HCT116 (cell line): ENCODE measurements around the gene GPS1. TPM values are rescaled to one million over a fixed set of nuclear protein-coding genes. Genes with fewer than 3 reads are reported as not detected.

Source experiments
- ATAC-seq: fragments of 200-7000 bp; cut with Tn5 transposase; 2 replicates; pipeline ENCODE4 v1.9.1; 2020; ENCODE audit warnings: mild to moderate bottlenecking, moderate library complexity
- BruUV-seq: library from RNA; stranded (reverse); fragments of 400-500 nt; replicated peaks from 2 replicates; lab custom pipeline; 2021; lab: Mats Ljungman, UMichigan
- CTCF ChIA-PET: fragments of 300-600 bp; sonication (Branson Sonifier 250); formaldehyde crosslinking; loops from one replicate; lab custom pipeline; 2021; ENCODE audit warnings: antibody characterized with exemption; lab: Charles Lee
- POLR2A ChIA-PET: fragments of 300-600, 350-600 bp; sonication (Branson Sonifier 250); formaldehyde crosslinking; loops from one replicate; lab custom pipeline; 2021; ENCODE audit warnings: antibody characterized with exemption; lab: Charles Lee
- RAD21 ChIA-PET, 2 experiments: fragments of 300-600 bp; sonication (Branson Sonifier 250); formaldehyde crosslinking; loops; one replicate each; lab custom pipeline; 2023; ENCODE audit warnings: low total read pairs in 2 of 2; ENCODE audit not compliant: uncharacterized antibody in 2 of 2, unreplicated experiment in 2 of 2, low non-redundant PET in 1 of 2; lab: Charles Lee
- DNase-seq: peaks from one replicate; pipeline ENCODE4 v3.0.0-alpha.2; 2010; ENCODE audit warnings: low read depth, low spot score
- H2AFZ ChIP-seq: fragments of 200-600 bp; shearing (Covaris generic), sonication (generic); 2 replicates; pipeline ENCODE4 v1.6.1; 2017; ENCODE audit warnings: low read depth, mixed run types, mixed read lengths, antibody characterized with exemption, low read length; ENCODE audit not compliant: poor library complexity, severe bottlenecking
- H3K27ac ChIP-seq: 2 replicates; pipeline ENCODE4 v1.5.1; 2012; ENCODE audit warnings: low read depth, low read length
- H3K27me3 ChIP-seq: fragments of 200-600 bp; sonication (generic); 2 replicates; pipeline ENCODE4 v1.6.1; 2016; ENCODE audit warnings: mixed run types, low read length, mixed read lengths; ENCODE audit not compliant: insufficient read depth
- H3K36me3 ChIP-seq, 2 experiments: fragments of 200-500 bp in 1 of 2; fragments of 200-600 bp in 1 of 2; sonication (Bioruptor generic) in 1 of 2; sonication (generic) in 1 of 2; 2 replicates each; pipeline versions ENCODE4 v1.5.1 to v1.6.1; 2014 to 2016; ENCODE audit warnings: low read length in 2 of 2, inconsistent platforms in 1 of 2, mixed read lengths in 1 of 2, mixed run types in 1 of 2; ENCODE audit not compliant: insufficient read depth in 2 of 2, control insufficient read depth in 1 of 2
- H3K4me1 ChIP-seq, 2 experiments: fragments of 200-600 bp in 1 of 2; sonication (generic) in 1 of 2; 2 replicates each; pipeline versions ENCODE4 v1.5.1 to v1.6.1; 2012 to 2017; ENCODE audit warnings: low read length in 2 of 2, inconsistent platforms in 1 of 2, mild to moderate bottlenecking in 1 of 2, mixed read lengths in 1 of 2, mixed run types in 1 of 2, moderate library complexity in 1 of 2; ENCODE audit not compliant: insufficient read depth in 2 of 2, control insufficient read depth in 1 of 2
- H3K4me2 ChIP-seq: fragments of 200-600 bp; sonication (generic); 2 replicates; pipeline ENCODE4 v1.6.1; 2017; ENCODE audit warnings: mixed run types, low read length, mixed read lengths
- H3K4me3 ChIP-seq, 2 experiments: fragments of 200-600 bp in 1 of 2; sonication (generic) in 1 of 2; replicated peaks in 1 of 2; 2 replicates each; pipeline ENCODE4 v1.5.1; 2011 to 2016; ENCODE audit warnings: low read length in 2 of 2, control low read depth in 1 of 2, low read depth in 1 of 2, mild to moderate bottlenecking in 1 of 2, mixed read lengths in 1 of 2, mixed run types in 1 of 2
- H3K79me2 ChIP-seq: fragments of 200-600 bp; sonication (generic); 2 replicates; pipeline ENCODE4 v1.6.1; 2017; ENCODE audit warnings: mild to moderate bottlenecking, mixed run types, low read length, moderate library complexity, mixed read lengths; ENCODE audit not compliant: insufficient read depth
- H3K9ac ChIP-seq: fragments of 200-600 bp; sonication (generic); 2 replicates; pipeline ENCODE4 v1.6.1; 2016; ENCODE audit warnings: low read length, mixed read lengths
- H3K9me2 ChIP-seq: fragments of 200-600 bp; sonication (generic), shearing (Covaris generic); 2 replicates; pipeline ENCODE4 v1.6.1; 2017; ENCODE audit warnings: mixed run types, mild to moderate bottlenecking, moderate library complexity; ENCODE audit not compliant: insufficient read depth
- H3K9me3 ChIP-seq, 2 experiments: fragments of 200-500 bp in 1 of 2; fragments of 200-600 bp in 1 of 2; sonication (Bioruptor generic) in 1 of 2; sonication (generic) in 1 of 2; 2 replicates each; pipeline ENCODE4 v1.6.1; 2014 to 2017; ENCODE audit warnings: low read length in 2 of 2, mixed read lengths in 2 of 2, inconsistent platforms in 1 of 2, low read depth in 1 of 2, mild to moderate bottlenecking in 1 of 2, mixed run types in 1 of 2, moderate library complexity in 1 of 2; ENCODE audit not compliant: control insufficient read depth in 1 of 2, insufficient read depth in 1 of 2
- H4K20me1 ChIP-seq: fragments of 200-600 bp; sonication (generic), shearing (Covaris generic); 2 replicates; pipeline ENCODE4 v1.6.1; 2017; ENCODE audit warnings: mixed run types, mild to moderate bottlenecking, moderate library complexity; ENCODE audit not compliant: insufficient read depth
- CBX3 ChIP-seq: IDR thresholded peaks from 2 replicates; pipeline ENCODE4 v1.6.1; 2012; ENCODE audit warnings: low read depth
- EZH2phosphoT487 ChIP-seq: fragments of 200-600 bp; IDR thresholded peaks from 2 replicates; pipeline ENCODE4 v1.6.1; 2018; ENCODE audit warnings: antibody characterized with exemption, borderline replicate concordance
- FOSL1 ChIP-seq: IDR thresholded peaks from 2 replicates; pipeline ENCODE4 v1.6.1; 2012; ENCODE audit warnings: low read depth
- JUND ChIP-seq: IDR thresholded peaks from 2 replicates; pipeline ENCODE4 v1.6.1; 2012
- POLR2A ChIP-seq: IDR thresholded peaks from 2 replicates; pipeline ENCODE4 v1.7.0; 2011; ENCODE audit warnings: borderline replicate concordance; ENCODE audit not compliant: insufficient read depth, insufficient read length; ENCODE audit errors: extremely low read depth
- POLR2AphosphoS5 ChIP-seq: IDR thresholded peaks from 2 replicates; pipeline ENCODE4 v1.6.1; 2011; ENCODE audit warnings: mild to moderate bottlenecking, low read depth, low read length, moderate library complexity
- RAD21 ChIP-seq: IDR thresholded peaks from 2 replicates; pipeline ENCODE4 v1.6.1; 2012; ENCODE audit warnings: low read depth, mild to moderate bottlenecking
- SIN3A ChIP-seq: IDR thresholded peaks from 2 replicates; pipeline ENCODE4 v1.6.1; 2012; ENCODE audit warnings: low read depth
- SRF ChIP-seq: IDR thresholded peaks from 2 replicates; pipeline ENCODE4 v1.6.1; 2012; ENCODE audit warnings: low read depth
- TCF7L2 ChIP-seq: IDR thresholded peaks from 2 replicates; pipeline ENCODE4 v1.7.0; 2011; ENCODE audit warnings: borderline replicate concordance, inconsistent platforms; ENCODE audit not compliant: insufficient read depth, insufficient read length; ENCODE audit errors: extremely low read depth
- YY1 ChIP-seq: IDR thresholded peaks from 2 replicates; pipeline ENCODE4 v1.6.1; 2011; ENCODE audit warnings: low read length, low read depth, moderate library complexity, mild to moderate bottlenecking; ENCODE audit not compliant: insufficient replicate concordance; ENCODE audit errors: extremely low read depth
- ZFX ChIP-seq: fragments of 450-650 bp; IDR thresholded peaks from 2 replicates; pipeline ENCODE4 v1.6.1; 2017
- ZNF274 ChIP-seq: fragments of 200-500 bp; sonication (Bioruptor generic); IDR thresholded peaks from 2 replicates; pipeline ENCODE4 v1.6.1; 2014; ENCODE audit warnings: mild to moderate bottlenecking, low read depth, low read length, inconsistent platforms
- intact Hi-C: fragments of 100-400 bp; cut with micrococcal nuclease; formaldehyde crosslinking; loops from 2 replicates; pipeline ENCODE4 v1.10.0; 2022
- total RNA-seq: library from RNA; stranded (reverse); gene quantifications from one replicate; pipeline ENCODE4 v1.2.1, GENCODE V29; 2021; ENCODE audit not compliant: unreplicated experiment
- TF ChIP-seq, protein P1 (sequence below): IDR thresholded peaks from 2 replicates; pipeline ENCODE4 v1.6.1; 2012
- TF ChIP-seq, protein P2 (sequence below): IDR thresholded peaks from 2 replicates; pipeline ENCODE4 v1.6.1; 2011; ENCODE audit warnings: mild to moderate bottlenecking, low read length, moderate library complexity; ENCODE audit not compliant: insufficient replicate concordance; ENCODE audit errors: extremely low read depth
- TF ChIP-seq, protein P3 (sequence below): IDR thresholded peaks from 2 replicates; pipeline ENCODE4 v1.6.1; 2012; ENCODE audit warnings: low read depth

Gene GPS1
- total RNA-seq, 1 experiment from 2014 or later = 205 TPM

DNA sequence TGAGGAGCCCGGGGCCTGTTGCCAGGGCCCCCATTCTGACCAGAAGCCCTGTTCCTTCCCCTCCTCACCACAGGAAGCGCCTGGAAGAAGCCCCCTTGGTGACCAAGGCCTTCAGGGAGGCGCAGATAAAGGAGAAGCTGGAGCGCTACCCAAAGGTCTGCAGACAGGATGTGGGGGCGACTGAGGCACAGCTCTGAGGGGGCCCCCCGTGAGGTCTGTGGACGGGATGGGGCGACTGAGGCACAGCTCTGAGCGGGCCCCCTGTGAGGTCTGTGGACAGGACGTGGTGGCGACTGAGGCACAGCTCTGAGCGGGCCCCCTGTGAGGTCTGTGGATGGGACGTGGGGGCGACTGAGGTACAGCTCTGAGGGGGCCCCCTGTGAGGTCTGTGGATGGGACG lies 42.3 kb upstream of the GPS1 start:
- Histone ChIP-seq H4K20me1 (no peaks in the 10 kb centered on the region), H3K4me2 (no peak overlapping the region), H3K9me2 (no peaks in the 10 kb centered on the region), H3K9ac (no peak overlapping the region), H3K36me3 (no peaks in the 10 kb centered on the region), H3K27ac (no peak overlapping the region), H3K9me3 (no peaks in the 10 kb centered on the region), H2AFZ (no peak overlapping the region), H3K4me3 (no peak overlapping the region), H3K4me1 (peaks cover 6 to 12% of the 10 kb centered on the region in 2 experiments), H3K79me2 (no peaks in the 10 kb centered on the region), H3K27me3 (no peaks in the 10 kb centered on the region)
- no TSS peak for BruUV-seq
- intact Hi-C loops = no loop called here
- ATAC-seq = no peak
- RAD21 ChIA-PET = no interaction called here
- CTCF ChIA-PET = no interaction called here
- DNase-seq = no peak
- no peak for TF ChIP-seq YY1
- TF ChIP-seq, protein P1, sequence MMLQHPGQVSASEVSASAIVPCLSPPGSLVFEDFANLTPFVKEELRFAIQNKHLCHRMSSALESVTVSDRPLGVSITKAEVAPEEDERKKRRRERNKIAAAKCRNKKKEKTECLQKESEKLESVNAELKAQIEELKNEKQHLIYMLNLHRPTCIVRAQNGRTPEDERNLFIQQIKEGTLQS = no peak
- no peak for TF ChIP-seq FOSL1
- no peak for TF ChIP-seq POLR2AphosphoS5
- no peak for TF ChIP-seq ZNF274
- no peak for TF ChIP-seq ZFX
- no peak for TF ChIP-seq JUND
- TF ChIP-seq, protein P2, sequence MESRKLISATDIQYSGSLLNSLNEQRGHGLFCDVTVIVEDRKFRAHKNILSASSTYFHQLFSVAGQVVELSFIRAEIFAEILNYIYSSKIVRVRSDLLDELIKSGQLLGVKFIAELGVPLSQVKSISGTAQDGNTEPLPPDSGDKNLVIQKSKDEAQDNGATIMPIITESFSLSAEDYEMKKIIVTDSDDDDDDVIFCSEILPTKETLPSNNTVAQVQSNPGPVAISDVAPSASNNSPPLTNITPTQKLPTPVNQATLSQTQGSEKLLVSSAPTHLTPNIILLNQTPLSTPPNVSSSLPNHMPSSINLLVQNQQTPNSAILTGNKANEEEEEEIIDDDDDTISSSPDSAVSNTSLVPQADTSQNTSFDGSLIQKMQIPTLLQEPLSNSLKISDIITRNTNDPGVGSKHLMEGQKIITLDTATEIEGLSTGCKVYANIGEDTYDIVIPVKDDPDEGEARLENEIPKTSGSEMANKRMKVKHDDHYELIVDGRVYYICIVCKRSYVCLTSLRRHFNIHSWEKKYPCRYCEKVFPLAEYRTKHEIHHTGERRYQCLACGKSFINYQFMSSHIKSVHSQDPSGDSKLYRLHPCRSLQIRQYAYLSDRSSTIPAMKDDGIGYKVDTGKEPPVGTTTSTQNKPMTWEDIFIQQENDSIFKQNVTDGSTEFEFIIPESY = no peak
- TF ChIP-seq SRF = no peak
- TF ChIP-seq, protein P3, sequence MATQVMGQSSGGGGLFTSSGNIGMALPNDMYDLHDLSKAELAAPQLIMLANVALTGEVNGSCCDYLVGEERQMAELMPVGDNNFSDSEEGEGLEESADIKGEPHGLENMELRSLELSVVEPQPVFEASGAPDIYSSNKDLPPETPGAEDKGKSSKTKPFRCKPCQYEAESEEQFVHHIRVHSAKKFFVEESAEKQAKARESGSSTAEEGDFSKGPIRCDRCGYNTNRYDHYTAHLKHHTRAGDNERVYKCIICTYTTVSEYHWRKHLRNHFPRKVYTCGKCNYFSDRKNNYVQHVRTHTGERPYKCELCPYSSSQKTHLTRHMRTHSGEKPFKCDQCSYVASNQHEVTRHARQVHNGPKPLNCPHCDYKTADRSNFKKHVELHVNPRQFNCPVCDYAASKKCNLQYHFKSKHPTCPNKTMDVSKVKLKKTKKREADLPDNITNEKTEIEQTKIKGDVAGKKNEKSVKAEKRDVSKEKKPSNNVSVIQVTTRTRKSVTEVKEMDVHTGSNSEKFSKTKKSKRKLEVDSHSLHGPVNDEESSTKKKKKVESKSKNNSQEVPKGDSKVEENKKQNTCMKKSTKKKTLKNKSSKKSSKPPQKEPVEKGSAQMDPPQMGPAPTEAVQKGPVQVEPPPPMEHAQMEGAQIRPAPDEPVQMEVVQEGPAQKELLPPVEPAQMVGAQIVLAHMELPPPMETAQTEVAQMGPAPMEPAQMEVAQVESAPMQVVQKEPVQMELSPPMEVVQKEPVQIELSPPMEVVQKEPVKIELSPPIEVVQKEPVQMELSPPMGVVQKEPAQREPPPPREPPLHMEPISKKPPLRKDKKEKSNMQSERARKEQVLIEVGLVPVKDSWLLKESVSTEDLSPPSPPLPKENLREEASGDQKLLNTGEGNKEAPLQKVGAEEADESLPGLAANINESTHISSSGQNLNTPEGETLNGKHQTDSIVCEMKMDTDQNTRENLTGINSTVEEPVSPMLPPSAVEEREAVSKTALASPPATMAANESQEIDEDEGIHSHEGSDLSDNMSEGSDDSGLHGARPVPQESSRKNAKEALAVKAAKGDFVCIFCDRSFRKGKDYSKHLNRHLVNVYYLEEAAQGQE = no peak
- no peak for TF ChIP-seq CBX3
- no peak for TF ChIP-seq RAD21
- TF ChIP-seq EZH2phosphoT487 = no peak
- TF ChIP-seq TCF7L2 = no peak
- no peak for TF ChIP-seq POLR2A
- no peak for TF ChIP-seq SIN3A
- POLR2A ChIA-PET = no interaction called here
